Fibroblast of mammary gland (primary cell): ENCODE data around the gene F7.
"Not testable (repeated sequence)": the region's sequence is repeated elsewhere in the genome, so short reads cannot be mapped to it uniquely, and the experiment has no call there.

Source experiments
- DNase-seq: peaks from one replicate; pipeline ENCODE4 v3.0.0-alpha.2; 2010; ENCODE audit warnings: low read depth
- H3K4me3 ChIP-seq: 2 replicates; pipeline ENCODE4 v1.5.1; 2011; ENCODE audit warnings: low read depth, mild to moderate bottlenecking, low read length, moderate library complexity; ENCODE audit not compliant: control insufficient read depth
- TF ChIP-seq, protein P1 (sequence below): conservative IDR thresholded peaks from 2 replicates; pipeline ENCODE4 v1.5.1; 2011; ENCODE audit warnings: low read depth, low read length, inconsistent platforms; ENCODE audit not compliant: control insufficient read depth, insufficient read depth

The F7 gene

DNA sequence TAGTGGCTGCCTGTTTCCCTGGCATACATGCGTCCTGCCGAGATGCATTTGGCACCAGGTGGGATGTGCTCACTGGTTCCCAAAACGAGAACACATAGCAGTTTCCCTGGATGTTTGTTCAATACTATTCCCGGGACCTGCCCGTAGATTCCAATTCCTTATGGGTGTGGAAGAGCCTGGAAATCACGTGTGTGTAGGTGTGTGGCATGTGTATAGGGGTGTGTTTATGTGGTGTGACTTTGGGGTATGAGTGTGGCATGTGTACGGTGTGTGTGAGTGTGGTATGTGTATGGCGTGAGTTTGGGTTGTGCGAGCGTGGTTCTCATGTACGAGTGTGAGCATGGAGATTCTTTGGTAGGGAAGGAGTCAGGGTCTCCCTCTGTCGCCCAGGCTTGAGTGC, 2.9 kb upstream of the F7 start:
- no peak overlapping the region for H3K4me3 ChIP-seq
- DNase-seq, result no peak
- TF ChIP-seq, protein P1, sequence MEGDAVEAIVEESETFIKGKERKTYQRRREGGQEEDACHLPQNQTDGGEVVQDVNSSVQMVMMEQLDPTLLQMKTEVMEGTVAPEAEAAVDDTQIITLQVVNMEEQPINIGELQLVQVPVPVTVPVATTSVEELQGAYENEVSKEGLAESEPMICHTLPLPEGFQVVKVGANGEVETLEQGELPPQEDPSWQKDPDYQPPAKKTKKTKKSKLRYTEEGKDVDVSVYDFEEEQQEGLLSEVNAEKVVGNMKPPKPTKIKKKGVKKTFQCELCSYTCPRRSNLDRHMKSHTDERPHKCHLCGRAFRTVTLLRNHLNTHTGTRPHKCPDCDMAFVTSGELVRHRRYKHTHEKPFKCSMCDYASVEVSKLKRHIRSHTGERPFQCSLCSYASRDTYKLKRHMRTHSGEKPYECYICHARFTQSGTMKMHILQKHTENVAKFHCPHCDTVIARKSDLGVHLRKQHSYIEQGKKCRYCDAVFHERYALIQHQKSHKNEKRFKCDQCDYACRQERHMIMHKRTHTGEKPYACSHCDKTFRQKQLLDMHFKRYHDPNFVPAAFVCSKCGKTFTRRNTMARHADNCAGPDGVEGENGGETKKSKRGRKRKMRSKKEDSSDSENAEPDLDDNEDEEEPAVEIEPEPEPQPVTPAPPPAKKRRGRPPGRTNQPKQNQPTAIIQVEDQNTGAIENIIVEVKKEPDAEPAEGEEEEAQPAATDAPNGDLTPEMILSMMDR, result no peak

DNA sequence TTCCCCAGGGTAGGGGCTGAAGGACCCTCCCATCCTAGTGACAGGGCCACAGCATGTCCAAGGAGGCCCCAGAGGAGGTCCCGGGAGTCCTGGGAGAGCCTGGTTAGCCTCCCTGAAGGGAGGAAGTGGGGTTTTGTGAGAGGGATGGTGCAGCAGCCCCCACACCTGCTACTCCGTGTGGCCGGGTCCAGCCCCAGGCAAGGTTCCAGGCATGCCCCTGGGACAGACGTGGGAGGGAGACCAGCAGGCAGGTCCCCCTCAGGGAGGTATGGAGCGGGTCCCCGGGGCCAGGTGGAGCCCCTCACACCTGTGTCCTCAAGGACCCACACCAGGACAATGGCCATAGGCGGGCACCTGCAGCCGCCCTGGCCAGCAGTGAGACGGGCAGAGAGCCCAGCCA, 1.9 kb upstream of the F7 start:
- TF ChIP-seq, protein P1, result no peak

DNA sequence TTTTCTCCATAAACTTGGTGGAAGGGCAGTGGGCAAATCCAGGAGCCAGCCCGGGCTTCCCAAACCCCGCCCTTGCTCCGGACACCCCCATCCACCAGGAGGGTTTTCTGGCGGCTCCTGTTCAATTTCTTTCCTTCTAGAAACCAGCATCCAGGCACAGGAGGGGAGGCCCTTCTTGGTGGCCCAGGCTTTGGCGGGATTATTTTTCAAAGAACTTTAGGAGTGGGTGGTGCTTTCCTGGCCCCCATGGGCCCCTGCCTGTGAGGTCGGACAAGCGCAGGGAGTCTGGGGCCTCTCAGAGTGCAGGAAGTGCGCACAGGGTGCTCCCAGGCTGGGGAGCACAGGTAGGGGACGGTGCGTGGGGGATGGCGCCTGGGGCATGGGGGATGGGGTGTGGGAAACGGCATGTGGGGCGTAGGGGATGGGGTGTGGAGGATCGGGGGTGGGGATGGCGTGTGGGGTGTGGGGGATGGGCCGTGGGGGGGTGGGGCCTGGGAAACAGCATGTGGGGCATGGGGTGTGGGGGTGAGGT, 396 bp downstream of the F7 start:
- TF ChIP-seq, protein P1, result no peak
- DNase-seq, result no peak
- no peak overlapping the region for H3K4me3 ChIP-seq

More for the DNA sequence above, 1.9 kb upstream of the F7 start:
- H3K4me3 ChIP-seq, result no peak overlapping the region
- no peak for DNase-seq

DNA sequence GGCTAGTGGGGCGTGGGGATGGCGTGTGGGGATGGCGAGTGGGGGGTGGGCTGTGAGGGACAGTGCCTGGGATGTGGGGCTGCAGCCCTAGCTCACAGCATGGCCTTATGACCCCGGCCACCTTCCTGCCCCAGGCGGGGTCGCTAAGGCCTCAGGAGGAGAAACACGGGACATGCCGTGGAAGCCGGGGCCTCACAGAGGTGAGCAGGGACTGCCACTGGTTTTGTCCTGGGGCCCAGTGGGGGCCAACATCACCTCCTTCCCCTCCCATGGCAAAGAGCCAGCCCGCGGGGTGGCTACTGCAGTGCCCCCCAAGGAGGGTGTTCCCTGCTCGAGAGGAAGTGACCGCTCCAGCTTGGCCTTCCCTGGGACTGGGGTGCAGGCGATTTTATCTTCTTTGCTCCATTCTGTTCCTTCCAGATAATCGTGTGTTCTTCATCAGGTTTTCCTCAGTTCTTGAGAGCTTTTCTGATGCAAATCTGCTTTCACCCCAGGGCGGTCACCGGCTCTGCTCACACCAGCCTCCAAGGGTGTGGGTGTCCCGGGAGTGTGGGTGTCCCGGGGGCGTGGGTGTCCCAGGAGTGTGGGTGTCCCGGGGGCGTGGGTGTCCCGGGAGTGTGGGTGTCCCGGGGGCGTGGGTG, 1.2 kb downstream of the F7 start:
- DNase-seq, result no peak
- TF ChIP-seq, protein P1, result no peak
- no peak overlapping the region for H3K4me3 ChIP-seq

DNA sequence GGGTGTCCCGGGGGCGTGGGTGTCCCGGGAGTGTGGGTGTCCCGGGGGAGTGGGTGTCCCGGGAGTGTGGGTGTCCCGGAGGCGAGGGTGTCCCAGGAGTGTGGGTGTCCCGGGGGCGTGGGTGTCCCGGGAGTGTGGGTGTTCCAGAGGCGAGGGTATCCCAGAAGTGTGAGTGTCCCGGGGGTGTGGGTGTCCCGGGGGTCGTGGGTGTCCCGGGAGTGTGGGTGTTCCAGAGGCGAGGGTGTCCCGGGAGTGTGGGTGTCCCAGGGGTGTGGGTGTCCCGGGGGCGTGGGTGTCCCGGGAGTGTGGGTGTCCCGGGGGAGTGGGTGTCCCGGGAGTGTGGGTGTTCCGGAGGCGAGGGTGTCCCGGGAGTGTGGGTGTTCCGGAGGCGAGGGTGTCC, 2.9 kb downstream of the F7 start:
- DNase-seq, H3K4me3 ChIP-seq: not testable (repeated sequence)

DNA sequence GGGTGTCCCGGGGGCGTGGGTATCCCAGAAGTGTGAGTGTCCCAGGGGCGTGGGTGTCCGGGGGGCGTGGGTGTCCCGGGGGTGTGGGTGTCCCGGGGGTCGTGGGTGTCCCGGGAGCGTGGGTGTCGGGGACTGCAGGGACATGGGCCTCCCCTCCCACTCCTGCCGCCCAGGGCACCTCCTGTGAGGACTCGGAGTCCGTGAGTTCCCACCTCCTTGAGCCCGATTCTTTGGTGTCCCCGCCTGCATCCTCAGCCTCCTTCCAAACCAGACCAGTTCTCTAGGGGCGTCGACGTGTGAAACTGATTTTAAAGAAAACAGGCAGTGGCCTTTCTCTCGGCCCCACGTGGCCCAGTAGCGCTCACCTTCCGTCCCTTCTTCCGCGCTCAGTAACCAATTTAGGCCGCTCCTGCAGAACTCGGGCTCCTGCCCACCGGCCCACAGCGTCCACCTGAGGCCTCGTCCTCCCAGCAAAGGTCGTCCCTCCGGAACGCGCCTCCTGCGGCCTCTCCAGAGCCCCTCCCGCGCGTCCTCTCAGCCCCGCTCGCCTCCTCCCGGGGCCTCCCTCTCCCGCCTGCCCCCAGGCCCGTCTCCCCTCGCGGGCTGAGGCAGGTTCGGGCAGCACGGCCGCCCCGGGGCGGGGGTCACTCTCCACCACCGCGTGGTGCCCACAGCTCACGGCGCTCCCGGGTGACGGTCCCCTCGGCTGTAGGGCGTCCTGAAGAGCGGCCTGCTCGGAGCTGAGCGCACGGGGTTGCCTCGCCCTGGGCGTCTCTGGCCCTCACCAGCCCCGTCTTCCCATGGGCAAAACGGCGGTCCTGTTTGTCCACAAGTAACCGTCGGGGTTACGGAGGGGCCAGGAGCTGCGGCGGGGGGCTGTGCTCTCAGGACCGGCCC, 3.8 kb downstream of the F7 start:
- no peak overlapping the region for H3K4me3 ChIP-seq
- TF ChIP-seq, protein P1, result no peak
- DNase-seq, result no peak
